Neural cell (in vitro differentiated cells): ENCODE results near the gene MAPK14. TPM values are rescaled to one million over a fixed set of nuclear protein-coding genes. Genes with fewer than 3 reads are reported as not detected.

Source experiments
- H2AFZ ChIP-seq: fragments of 200-600, 300-800 bp; sonication (generic), shearing (Covaris generic); 2 replicates; pipeline ENCODE4 v1.6.0; 2014; ENCODE audit warnings: low read depth, mild to moderate bottlenecking, antibody characterized with exemption, low read length, moderate library complexity
- H3F3A ChIP-seq: fragments of 200-600 bp; shearing (Covaris generic); 2 replicates; pipeline ENCODE4 v1.6.1; 2016; ENCODE audit warnings: mild to moderate bottlenecking, moderate library complexity, mixed read lengths, antibody characterized with exemption, low read length; ENCODE audit not compliant: insufficient read depth, poor library complexity, severe bottlenecking
- H3K27ac ChIP-seq: fragments of 200-600, 300-800 bp; sonication (generic), shearing (Covaris generic); 2 replicates; pipeline ENCODE4 v1.5.1; 2014; ENCODE audit warnings: mild to moderate bottlenecking, low read length, moderate library complexity
- H3K27me3 ChIP-seq: fragments of 300-800, 200-600 bp; sonication (generic), shearing (Covaris generic); 2 replicates; pipeline ENCODE4 v1.6.0; 2014; ENCODE audit warnings: mild to moderate bottlenecking, low read depth, low read length, moderate library complexity; ENCODE audit not compliant: insufficient read depth
- H3K36me3 ChIP-seq: fragments of 300-800, 200-600 bp; sonication (generic), shearing (Covaris generic); 2 replicates; pipeline ENCODE4 v1.5.1; 2014; ENCODE audit warnings: mild to moderate bottlenecking, antibody characterized with exemption, low read length, moderate library complexity; ENCODE audit not compliant: insufficient read depth
- H3K4me2 ChIP-seq: fragments of 300-800, 200-600 bp; sonication (generic), shearing (Covaris generic); 2 replicates; pipeline ENCODE4 v1.6.0; 2014; ENCODE audit warnings: mild to moderate bottlenecking, low read length
- H3K4me3 ChIP-seq: fragments of 300-800, 200-600 bp; sonication (generic), shearing (Covaris generic); 2 replicates; pipeline ENCODE4 v1.5.1; 2014; ENCODE audit warnings: mild to moderate bottlenecking, low read length, moderate library complexity
- H3K79me2 ChIP-seq: fragments of 200-600 bp; shearing (Covaris generic); replicated peaks from 2 replicates; pipeline ENCODE4 v1.6.0; 2014; ENCODE audit warnings: mild to moderate bottlenecking, low read length, moderate library complexity; ENCODE audit not compliant: insufficient read depth
- H3K9ac ChIP-seq: fragments of 300-800, 200-600 bp; sonication (generic), shearing (Covaris generic); 2 replicates; pipeline ENCODE4 v1.6.1; 2016; ENCODE audit warnings: mild to moderate bottlenecking, low read length, mixed read lengths
- H3K9me2 ChIP-seq: fragments of 200-600 bp; shearing (Covaris generic); 2 replicates; pipeline ENCODE4 v1.6.1; 2016; ENCODE audit warnings: mild to moderate bottlenecking, low read length, mixed read lengths; ENCODE audit not compliant: insufficient read depth
- H3K9me3 ChIP-seq: fragments of 200-600, 300-800 bp; sonication (generic), shearing (Covaris generic); 2 replicates; pipeline ENCODE4 v1.6.1; 2016; ENCODE audit warnings: mild to moderate bottlenecking, mixed run types, low read length, moderate library complexity, mixed read lengths
- H4K20me1 ChIP-seq: fragments of 200-600 bp; shearing (Covaris generic); 2 replicates; pipeline ENCODE4 v1.6.1; 2016; ENCODE audit warnings: mild to moderate bottlenecking, mixed run types; ENCODE audit not compliant: insufficient read depth
- CTCF ChIP-seq: fragments of 450-650 bp; IDR thresholded peaks from 2 replicates; pipeline ENCODE4 v1.5.1; 2014; ENCODE audit warnings: antibody characterized with exemption, mild to moderate bottlenecking, moderate library complexity; ENCODE audit not compliant: poor library complexity, severe bottlenecking
- EP300 ChIP-seq: fragments of 450-650 bp; conservative IDR thresholded peaks from 2 replicates; pipeline ENCODE4 v1.6.1; 2014; ENCODE audit warnings: antibody characterized with exemption, mild to moderate bottlenecking, moderate library complexity; ENCODE audit not compliant: poor library complexity, severe bottlenecking
- EZH2 ChIP-seq: fragments of 200-600, 300-800 bp; shearing (Covaris generic), sonication (generic); IDR thresholded peaks from 2 replicates; pipeline ENCODE4 v1.6.1; 2014; ENCODE audit warnings: antibody characterized with exemption, low read length, borderline replicate concordance, mild to moderate bottlenecking; ENCODE audit not compliant: insufficient read depth, poor library complexity, severe bottlenecking
- MXI1 ChIP-seq: fragments of 450-650 bp; conservative IDR thresholded peaks from 2 replicates; pipeline ENCODE4 v1.6.1; 2014; ENCODE audit warnings: antibody characterized with exemption, mild to moderate bottlenecking; ENCODE audit not compliant: poor library complexity, severe bottlenecking
- POLR2AphosphoS5 ChIP-seq: IDR thresholded peaks from 2 replicates; pipeline ENCODE4 v1.6.1; 2012
- RAD21 ChIP-seq: fragments of 450-650 bp; conservative IDR thresholded peaks from 2 replicates; pipeline ENCODE4 v1.6.1; 2014; ENCODE audit warnings: antibody characterized with exemption, mild to moderate bottlenecking, moderate library complexity
- SMC3 ChIP-seq: fragments of 450-650 bp; conservative IDR thresholded peaks from 2 replicates; pipeline ENCODE4 v1.6.1; 2014; ENCODE audit warnings: antibody characterized with exemption, mild to moderate bottlenecking, moderate library complexity; ENCODE audit not compliant: poor library complexity
- TAF1 ChIP-seq: IDR thresholded peaks from 2 replicates; pipeline ENCODE4 v1.6.1; 2012; ENCODE audit warnings: low read depth
- polyA plus RNA-seq: library from polyadenylated mRNA; depleted of rRNA; stranded (reverse); fragments of >200 nt; gene quantifications from 2 replicates; pipeline ENCODE4 v1.2.3, GENCODE V29; 2014
- TF ChIP-seq, protein P1 (sequence below): IDR thresholded peaks from 2 replicates; pipeline ENCODE4 v1.6.1; 2012; ENCODE audit warnings: borderline replicate concordance

MAPK14 gene
- polyA plus RNA-seq, 1 donor from 2014 or later: 26.6 TPM

GRCh38 chr6:36139431-36139830 lies 111.8 kb downstream of the MAPK14 start:
- Histone ChIP-seq H3K9ac (no peak overlapping the region), H3K4me2 (no peak overlapping the region), H3K27me3 (no peaks in the 10 kb centered on the region), H4K20me1 (no peaks in the 10 kb centered on the region), H3F3A (no peaks in the 10 kb centered on the region), H3K9me3 (no peaks in the 10 kb centered on the region), H2AFZ (no peak overlapping the region), H3K79me2 (no peaks in the 10 kb centered on the region), H3K9me2 (no peaks in the 10 kb centered on the region), H3K36me3 (no peaks in the 10 kb centered on the region), H3K4me3 (no peak overlapping the region), H3K27ac (no peak overlapping the region)
- TF ChIP-seq RAD21 (no peak), MXI1 (no peak), POLR2AphosphoS5 (no peak), EP300 (no peak), SMC3 (no peak), EZH2 (no peak), CTCF (no peak)
- TF ChIP-seq, protein P1, sequence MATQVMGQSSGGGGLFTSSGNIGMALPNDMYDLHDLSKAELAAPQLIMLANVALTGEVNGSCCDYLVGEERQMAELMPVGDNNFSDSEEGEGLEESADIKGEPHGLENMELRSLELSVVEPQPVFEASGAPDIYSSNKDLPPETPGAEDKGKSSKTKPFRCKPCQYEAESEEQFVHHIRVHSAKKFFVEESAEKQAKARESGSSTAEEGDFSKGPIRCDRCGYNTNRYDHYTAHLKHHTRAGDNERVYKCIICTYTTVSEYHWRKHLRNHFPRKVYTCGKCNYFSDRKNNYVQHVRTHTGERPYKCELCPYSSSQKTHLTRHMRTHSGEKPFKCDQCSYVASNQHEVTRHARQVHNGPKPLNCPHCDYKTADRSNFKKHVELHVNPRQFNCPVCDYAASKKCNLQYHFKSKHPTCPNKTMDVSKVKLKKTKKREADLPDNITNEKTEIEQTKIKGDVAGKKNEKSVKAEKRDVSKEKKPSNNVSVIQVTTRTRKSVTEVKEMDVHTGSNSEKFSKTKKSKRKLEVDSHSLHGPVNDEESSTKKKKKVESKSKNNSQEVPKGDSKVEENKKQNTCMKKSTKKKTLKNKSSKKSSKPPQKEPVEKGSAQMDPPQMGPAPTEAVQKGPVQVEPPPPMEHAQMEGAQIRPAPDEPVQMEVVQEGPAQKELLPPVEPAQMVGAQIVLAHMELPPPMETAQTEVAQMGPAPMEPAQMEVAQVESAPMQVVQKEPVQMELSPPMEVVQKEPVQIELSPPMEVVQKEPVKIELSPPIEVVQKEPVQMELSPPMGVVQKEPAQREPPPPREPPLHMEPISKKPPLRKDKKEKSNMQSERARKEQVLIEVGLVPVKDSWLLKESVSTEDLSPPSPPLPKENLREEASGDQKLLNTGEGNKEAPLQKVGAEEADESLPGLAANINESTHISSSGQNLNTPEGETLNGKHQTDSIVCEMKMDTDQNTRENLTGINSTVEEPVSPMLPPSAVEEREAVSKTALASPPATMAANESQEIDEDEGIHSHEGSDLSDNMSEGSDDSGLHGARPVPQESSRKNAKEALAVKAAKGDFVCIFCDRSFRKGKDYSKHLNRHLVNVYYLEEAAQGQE: no peak

- H3K9ac ChIP-seq: no peak overlapping the region
- no peaks in the 10 kb centered on the region for H3K79me2 ChIP-seq
- H3K9me3 ChIP-seq: no peaks in the 10 kb centered on the region
- H4K20me1 ChIP-seq: no peaks in the 10 kb centered on the region
- H3K4me3 ChIP-seq: no peak overlapping the region
- no peak overlapping the region for H3K4me2 ChIP-seq
- H3K9me2 ChIP-seq: no peaks in the 10 kb centered on the region
- H3K27me3 ChIP-seq: no peaks in the 10 kb centered on the region
- H3K36me3 ChIP-seq: no peaks in the 10 kb centered on the region
- no peaks in the 10 kb centered on the region for H3F3A ChIP-seq
- no peak overlapping the region for H3K27ac ChIP-seq
- no peak for TF ChIP-seq EZH2
- TF ChIP-seq POLR2AphosphoS5: no peak
- no peak for TF ChIP-seq TAF1
- H2AFZ ChIP-seq: no peak overlapping the region
Observed at GRCh38 chr6:36139991-36140710, 112.5 kb downstream of the MAPK14 start.
